Kidney epithelial cell (primary cell): ENCODE measurements around the gene THSD7A. TPM values are rescaled to one million over a fixed set of nuclear protein-coding genes. Genes with fewer than 3 reads are reported as not detected.

Experiments
- DNase-seq: peaks from one replicate; pipeline ENCODE4 v3.0.0-alpha.2; 2010; ENCODE audit warnings: low read depth
- H3K27me3 ChIP-seq: 2 replicates; pipeline ENCODE4 v1.6.0; 2011; ENCODE audit warnings: low read length; ENCODE audit not compliant: control insufficient read depth, insufficient read depth
- H3K36me3 ChIP-seq: 2 replicates; pipeline ENCODE4 v1.5.1; 2011; ENCODE audit warnings: low read length; ENCODE audit not compliant: control insufficient read depth, insufficient read depth
- H3K4me3 ChIP-seq: 2 replicates; pipeline ENCODE4 v1.5.1; 2011; ENCODE audit warnings: low read depth, mild to moderate bottlenecking, control low read depth, low read length
- total RNA-seq: library from RNA; depleted of rRNA; stranded (reverse); fragments of >200 nt; gene quantifications from 2 replicates; pipeline ENCODE4 v1.2.3, GENCODE V29; 2015
- TF ChIP-seq, protein P1 (sequence below): IDR thresholded peaks from 2 replicates; pipeline ENCODE4 v1.5.1; 2011; ENCODE audit warnings: mild to moderate bottlenecking, moderate library complexity, low read length, control low read depth, inconsistent platforms; ENCODE audit not compliant: insufficient read depth, poor library complexity, severe bottlenecking

The THSD7A gene
- total RNA-seq, 1 donor from 2014 or later, result 27.3 TPM

GRCh38 chr7:11623093-11623678 lies 208.8 kb downstream of the THSD7A start:
- no peak overlapping the region for H3K4me3 ChIP-seq
- TF ChIP-seq, protein P1, sequence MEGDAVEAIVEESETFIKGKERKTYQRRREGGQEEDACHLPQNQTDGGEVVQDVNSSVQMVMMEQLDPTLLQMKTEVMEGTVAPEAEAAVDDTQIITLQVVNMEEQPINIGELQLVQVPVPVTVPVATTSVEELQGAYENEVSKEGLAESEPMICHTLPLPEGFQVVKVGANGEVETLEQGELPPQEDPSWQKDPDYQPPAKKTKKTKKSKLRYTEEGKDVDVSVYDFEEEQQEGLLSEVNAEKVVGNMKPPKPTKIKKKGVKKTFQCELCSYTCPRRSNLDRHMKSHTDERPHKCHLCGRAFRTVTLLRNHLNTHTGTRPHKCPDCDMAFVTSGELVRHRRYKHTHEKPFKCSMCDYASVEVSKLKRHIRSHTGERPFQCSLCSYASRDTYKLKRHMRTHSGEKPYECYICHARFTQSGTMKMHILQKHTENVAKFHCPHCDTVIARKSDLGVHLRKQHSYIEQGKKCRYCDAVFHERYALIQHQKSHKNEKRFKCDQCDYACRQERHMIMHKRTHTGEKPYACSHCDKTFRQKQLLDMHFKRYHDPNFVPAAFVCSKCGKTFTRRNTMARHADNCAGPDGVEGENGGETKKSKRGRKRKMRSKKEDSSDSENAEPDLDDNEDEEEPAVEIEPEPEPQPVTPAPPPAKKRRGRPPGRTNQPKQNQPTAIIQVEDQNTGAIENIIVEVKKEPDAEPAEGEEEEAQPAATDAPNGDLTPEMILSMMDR, result no peak
- DNase-seq, result no peak

GRCh38 chr7:11620406-11621253 lies 211.4 kb downstream of the THSD7A start:
- H3K27me3 ChIP-seq, result no peaks in the 10 kb centered on the region
- TF ChIP-seq, protein P1, result no peak
- H3K36me3 ChIP-seq, result no peaks in the 10 kb centered on the region
- no peak overlapping the region for H3K4me3 ChIP-seq
- DNase-seq, result no peak

More at GRCh38 chr7:11623093-11623678, 208.8 kb downstream of the THSD7A start:
- no peaks in the 10 kb centered on the region for H3K27me3 ChIP-seq
- no peaks in the 10 kb centered on the region for H3K36me3 ChIP-seq

GRCh38 chr7:11616466-11616865 lies 215.5 kb downstream of the THSD7A start:
- H3K27me3 ChIP-seq, result no peaks in the 10 kb centered on the region

DNA sequence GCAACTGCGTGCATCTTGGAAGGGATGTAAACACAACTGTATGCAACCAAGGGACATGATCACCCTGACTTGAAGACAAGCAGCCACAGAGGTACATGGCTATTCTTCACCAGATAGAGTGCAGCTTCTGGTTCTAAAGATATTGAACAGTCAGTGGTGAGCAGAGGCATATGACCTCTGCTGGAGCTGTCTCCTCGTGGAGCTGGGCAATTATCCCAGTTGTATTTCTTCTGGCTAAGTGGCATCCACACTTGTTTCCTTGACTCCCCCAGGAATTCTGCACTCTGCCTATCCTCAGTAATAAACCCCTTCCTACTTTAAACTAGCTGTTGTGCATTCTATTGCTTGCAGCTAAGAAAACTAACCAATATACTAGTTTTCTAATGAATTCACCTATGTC lies 216.8 kb downstream of the THSD7A start:
- no peak for DNase-seq
- Histone ChIP-seq H3K27me3 (no peaks in the 10 kb centered on the region), H3K4me3 (no peak overlapping the region), H3K36me3 (no peaks in the 10 kb centered on the region)
- TF ChIP-seq, protein P1, result no peak

More at GRCh38 chr7:11616466-11616865, 215.5 kb downstream of the THSD7A start:
- TF ChIP-seq, protein P1, result no peak
- no peak for DNase-seq
- Histone ChIP-seq H3K4me3 (no peak overlapping the region), H3K36me3 (no peaks in the 10 kb centered on the region)

- H3K4me3 ChIP-seq, result no peak overlapping the region
- DNase-seq, result no peak
- H3K27me3 ChIP-seq, result no peaks in the 10 kb centered on the region
- TF ChIP-seq, protein P1, result no peak
- no peaks in the 10 kb centered on the region for H3K36me3 ChIP-seq
These were observed 218.6 kb downstream of the THSD7A start for GRCh38 chr7:11613292-11613930.
